HepG2 (cell line): ENCODE data around the gene WDR73.

ENCODE experiments used
- JUND ChIP-seq: sonication (generic); formaldehyde crosslinking; IDR thresholded peaks from 2 replicates; pipeline ENCODE4 v1.8.0; 2022; ENCODE audit warnings: mild to moderate bottlenecking, missing genetic modification reagents
- MIER2 ChIP-seq: IDR thresholded peaks from 2 replicates; pipeline ENCODE4 v1.6.1; 2016; ENCODE audit warnings: missing biosample characterization, missing genetic modification reagents
- NR3C1 ChIP-seq: sonication (generic); formaldehyde crosslinking; IDR thresholded peaks from 2 replicates; pipeline ENCODE4 v1.4.0; 2020; ENCODE audit warnings: missing genetic modification reagents
- POLR2A ChIP-seq, 2 experiments: IDR thresholded peaks; 2 replicates each; pipeline ENCODE4 v1.6.1; 2011; ENCODE audit warnings: low read depth in 2 of 2, low read length in 2 of 2, mild to moderate bottlenecking in 1 of 2, moderate library complexity in 1 of 2; ENCODE audit not compliant: insufficient read depth in 1 of 2
- ZBTB20 ChIP-seq: sonication (generic); formaldehyde crosslinking; IDR thresholded peaks from 2 replicates; pipeline ENCODE4 v1.8.1; 2023; ENCODE audit warnings: missing genetic modification reagents, low read depth, mild to moderate bottlenecking, borderline replicate concordance
- ZFP37 ChIP-seq: sonication (generic); formaldehyde crosslinking; IDR thresholded peaks from 2 replicates; pipeline ENCODE4 v1.4.0; 2020; ENCODE audit warnings: missing genetic modification reagents, borderline replicate concordance
- ZSCAN20 ChIP-seq: sonication (generic); formaldehyde crosslinking; IDR thresholded peaks from 2 replicates; pipeline ENCODE4 v1.4.0; 2020; ENCODE audit warnings: missing genetic modification reagents, mild to moderate bottlenecking, borderline replicate concordance
- TF ChIP-seq, protein P1 (sequence below): sonication (generic); IDR thresholded peaks from 2 replicates; pipeline ENCODE4 v1.6.1; 2016; ENCODE audit warnings: low read depth, borderline replicate concordance
- TF ChIP-seq, protein P2 (sequence below): sonication (generic); formaldehyde crosslinking; IDR thresholded peaks from 2 replicates; pipeline ENCODE4 v1.5.0; 2020; ENCODE audit warnings: mild to moderate bottlenecking, missing genetic modification reagents
- TF ChIP-seq, protein P3 (sequence below): IDR thresholded peaks from 2 replicates; pipeline ENCODE4 v1.6.1; 2016; ENCODE audit warnings: missing compliant biosample characterization, missing genetic modification reagents, borderline replicate concordance

DNA sequence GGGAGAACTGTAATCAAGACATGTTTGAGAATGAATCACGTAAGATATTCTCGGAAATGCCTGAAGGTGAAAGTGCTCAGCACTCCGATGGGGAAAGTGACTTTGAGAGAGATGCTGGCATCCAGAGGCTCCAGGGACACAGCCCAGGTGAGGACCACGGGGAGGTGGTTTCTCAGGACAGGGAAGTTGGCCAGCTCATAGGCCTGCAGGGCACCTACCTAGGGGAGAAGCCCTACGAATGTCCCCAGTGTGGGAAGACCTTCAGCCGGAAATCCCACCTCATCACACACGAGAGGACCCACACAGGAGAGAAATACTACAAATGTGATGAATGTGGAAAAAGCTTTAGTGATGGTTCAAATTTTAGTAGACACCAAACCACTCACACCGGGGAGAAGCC, 33.5 kb downstream of the WDR73 start:
- TF ChIP-seq, protein P1, sequence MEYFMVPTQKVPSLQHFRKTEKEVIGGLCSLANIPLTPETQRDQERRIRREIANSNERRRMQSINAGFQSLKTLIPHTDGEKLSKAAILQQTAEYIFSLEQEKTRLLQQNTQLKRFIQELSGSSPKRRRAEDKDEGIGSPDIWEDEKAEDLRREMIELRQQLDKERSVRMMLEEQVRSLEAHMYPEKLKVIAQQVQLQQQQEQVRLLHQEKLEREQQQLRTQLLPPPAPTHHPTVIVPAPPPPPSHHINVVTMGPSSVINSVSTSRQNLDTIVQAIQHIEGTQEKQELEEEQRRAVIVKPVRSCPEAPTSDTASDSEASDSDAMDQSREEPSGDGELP = no peak
- TF ChIP-seq, protein P2, sequence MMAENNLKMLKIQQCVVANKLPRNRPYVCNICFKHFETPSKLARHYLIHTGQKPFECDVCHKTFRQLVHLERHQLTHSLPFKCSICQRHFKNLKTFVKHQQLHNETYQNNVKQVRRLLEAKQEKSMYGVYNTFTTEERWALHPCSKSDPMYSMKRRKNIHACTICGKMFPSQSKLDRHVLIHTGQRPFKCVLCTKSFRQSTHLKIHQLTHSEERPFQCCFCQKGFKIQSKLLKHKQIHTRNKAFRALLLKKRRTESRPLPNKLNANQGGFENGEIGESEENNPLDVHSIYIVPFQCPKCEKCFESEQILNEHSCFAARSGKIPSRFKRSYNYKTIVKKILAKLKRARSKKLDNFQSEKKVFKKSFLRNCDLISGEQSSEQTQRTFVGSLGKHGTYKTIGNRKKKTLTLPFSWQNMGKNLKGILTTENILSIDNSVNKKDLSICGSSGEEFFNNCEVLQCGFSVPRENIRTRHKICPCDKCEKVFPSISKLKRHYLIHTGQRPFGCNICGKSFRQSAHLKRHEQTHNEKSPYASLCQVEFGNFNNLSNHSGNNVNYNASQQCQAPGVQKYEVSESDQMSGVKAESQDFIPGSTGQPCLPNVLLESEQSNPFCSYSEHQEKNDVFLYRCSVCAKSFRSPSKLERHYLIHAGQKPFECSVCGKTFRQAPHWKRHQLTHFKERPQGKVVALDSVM (CRISPR knock-in tag) = no peak
- TF ChIP-seq JUND (CRISPR knock-in tag) = no peak
- no peak for TF ChIP-seq ZSCAN20
- no peak for TF ChIP-seq MIER2 (CRISPR knock-in tag)
- TF ChIP-seq NR3C1 (CRISPR knock-in tag) = no peak
- TF ChIP-seq, protein P3, sequence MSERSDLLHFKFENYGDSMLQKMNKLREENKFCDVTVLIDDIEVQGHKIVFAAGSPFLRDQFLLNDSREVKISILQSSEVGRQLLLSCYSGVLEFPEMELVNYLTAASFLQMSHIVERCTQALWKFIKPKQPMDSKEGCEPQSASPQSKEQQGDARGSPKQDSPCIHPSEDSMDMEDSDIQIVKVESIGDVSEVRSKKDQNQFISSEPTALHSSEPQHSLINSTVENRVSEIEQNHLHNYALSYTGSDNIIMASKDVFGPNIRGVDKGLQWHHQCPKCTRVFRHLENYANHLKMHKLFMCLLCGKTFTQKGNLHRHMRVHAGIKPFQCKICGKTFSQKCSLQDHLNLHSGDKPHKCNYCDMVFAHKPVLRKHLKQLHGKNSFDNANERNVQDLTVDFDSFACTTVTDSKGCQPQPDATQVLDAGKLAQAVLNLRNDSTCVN (CRISPR knock-in tag) = no peak
- no peak for TF ChIP-seq ZBTB20 (CRISPR knock-in tag)
- TF ChIP-seq POLR2A (IDR thresholded peaks at IDR 0.05; ENCODE audit: insufficient read depth in 1 of 2, low read depth in 2 of 2, low read length in 2 of 2) = no peak
- TF ChIP-seq ZFP37 = no peak
